GM23338 (cell line): Measurements from ENCODE around the gene TXNRD3. TPM values are rescaled to one million over a fixed set of nuclear protein-coding genes. Genes with fewer than 3 reads are reported as not detected.

Source experiments
- ATAC-seq: fragments of 200-7000 bp; cut with Tn5 transposase; 3 replicates; pipeline ENCODE4 v1.9.1; 2020
- DNase-seq: peaks from one replicate; pipeline ENCODE4 v3.0.0-alpha.2; 2015; ENCODE audit warnings: low spot score
- H2AFZ ChIP-seq: fragments of 200-600 bp; sonication (generic); 2 replicates; pipeline ENCODE4 v1.8.0; 2016; ENCODE audit warnings: antibody characterized with exemption, mild to moderate bottlenecking, moderate library complexity
- H3F3A ChIP-seq: fragments of 200-600 bp; sonication (generic); replicated peaks from 2 replicates; pipeline ENCODE4 v1.8.0; 2017; ENCODE audit warnings: antibody characterized with exemption, mixed run types, low read depth
- H3K27ac ChIP-seq: fragments of 200-600 bp; sonication (generic); 2 replicates; pipeline ENCODE4 v1.6.1; 2016; ENCODE audit warnings: low read depth
- H3K27me3 ChIP-seq: fragments of 200-600 bp; sonication (generic); 2 replicates; pipeline ENCODE4 v1.8.0; 2016; ENCODE audit warnings: mild to moderate bottlenecking, mixed run types, moderate library complexity; ENCODE audit not compliant: insufficient read depth
- H3K36me3 ChIP-seq: fragments of 200-600 bp; sonication (generic); 2 replicates; pipeline ENCODE4 v1.8.0; 2016; ENCODE audit warnings: mild to moderate bottlenecking; ENCODE audit not compliant: insufficient read depth
- H3K4me1 ChIP-seq: fragments of 200-600 bp; sonication (generic); 2 replicates; pipeline ENCODE4 v1.8.0; 2016; ENCODE audit warnings: mild to moderate bottlenecking, moderate library complexity; ENCODE audit not compliant: insufficient read depth
- H3K4me2 ChIP-seq: fragments of 200-600 bp; sonication (generic); 2 replicates; pipeline ENCODE4 v1.7.1; 2017; ENCODE audit warnings: mixed run types
- H3K4me3 ChIP-seq: fragments of 200-600 bp; sonication (generic); 2 replicates; pipeline ENCODE4 v1.6.1; 2016; ENCODE audit warnings: mixed run types
- H3K79me2 ChIP-seq: fragments of 200-600 bp; sonication (generic); replicated peaks from 2 replicates; pipeline ENCODE4 v1.8.0; 2017; ENCODE audit warnings: mild to moderate bottlenecking; ENCODE audit not compliant: insufficient read depth
- H3K9me2 ChIP-seq: fragments of 200-600 bp; sonication (generic); 2 replicates; pipeline ENCODE4 v1.8.0; 2017; ENCODE audit not compliant: insufficient read depth
- H4K20me1 ChIP-seq: fragments of 200-600 bp; sonication (generic); replicated peaks from 2 replicates; pipeline ENCODE4 v1.8.0; 2017; ENCODE audit warnings: mild to moderate bottlenecking; ENCODE audit not compliant: insufficient read depth
- H3K27ac Mint-ChIP-seq: 2 replicates; pipeline ENCODE4 v1.8.0; 2020; ENCODE audit warnings: inconsistent platforms, mild to moderate bottlenecking, moderate library complexity, mixed read lengths
- H3K27me3 Mint-ChIP-seq: 3 replicates; pipeline ENCODE4 v1.8.0; 2022; ENCODE audit warnings: low read depth, mild to moderate bottlenecking, moderate library complexity, mixed read lengths, inconsistent platforms; ENCODE audit not compliant: insufficient read depth, poor library complexity
- H3K36me3 Mint-ChIP-seq: 3 replicates; pipeline ENCODE4 v1.8.0; 2021; ENCODE audit warnings: low read depth, mild to moderate bottlenecking, inconsistent platforms, moderate library complexity, mixed read lengths
- H3K4me1 Mint-ChIP-seq: 3 replicates; pipeline ENCODE4 v1.8.0; 2020; ENCODE audit warnings: mild to moderate bottlenecking, inconsistent platforms, mixed read lengths
- H3K4me3 Mint-ChIP-seq: 3 replicates; pipeline ENCODE4 v1.8.0; 2021; ENCODE audit warnings: moderate library complexity, mild to moderate bottlenecking, inconsistent platforms, mixed read lengths
- H3K9me3 Mint-ChIP-seq: 3 replicates; pipeline ENCODE4 v1.8.0; 2020; ENCODE audit warnings: moderate library complexity, mild to moderate bottlenecking, inconsistent platforms, mixed read lengths
- CTCF ChIP-seq, 2 experiments: fragments of 200-600 bp in 1 of 2; sonication (generic) in 1 of 2; conservative IDR thresholded peaks; 2 replicates each; pipeline versions ENCODE4 v1.5.1 to v1.6.1; 2016 to 2017; ENCODE audit warnings: antibody characterized with exemption in 2 of 2, low read depth in 2 of 2, mild to moderate bottlenecking in 2 of 2, moderate library complexity in 1 of 2
- EZH2 ChIP-seq: fragments of 200-600 bp; sonication (generic); IDR thresholded peaks from one replicate; pipeline ENCODE4 v1.8.0; 2017; ENCODE audit warnings: antibody characterized with exemption, mild to moderate bottlenecking, low read depth; ENCODE audit not compliant: unreplicated experiment
- EZH2phosphoT487 ChIP-seq: fragments of 200-600 bp; sonication (generic); IDR thresholded peaks from one replicate; pipeline ENCODE4 v1.8.1; 2018; ENCODE audit warnings: antibody characterized with exemption; ENCODE audit not compliant: unreplicated experiment
- NANOG ChIP-seq: IDR thresholded peaks from 2 replicates; pipeline ENCODE4 v1.6.1; 2016; ENCODE audit warnings: antibody characterized with exemption, borderline replicate concordance
- REST ChIP-seq: IDR thresholded peaks from one replicate; pipeline ENCODE4 v1.6.1; 2018; ENCODE audit warnings: antibody characterized with exemption; ENCODE audit not compliant: unreplicated experiment
- STAT1 ChIP-seq: IDR thresholded peaks from one replicate; pipeline ENCODE4 v1.6.1; 2016; ENCODE audit warnings: antibody characterized with exemption; ENCODE audit not compliant: unreplicated experiment
- ZNF114 ChIP-seq: fragments of 250-450 bp; sonication (Bioruptor Pico); IDR thresholded peaks from 2 replicates; pipeline ENCODE4 v1.5.0; 2020; ENCODE audit warnings: mild to moderate bottlenecking, moderate library complexity
- ZNF331 ChIP-seq: fragments of 250-450 bp; sonication (Bioruptor Pico); IDR thresholded peaks from 2 replicates; pipeline ENCODE4 v1.5.0; 2020; ENCODE audit warnings: low read depth, mild to moderate bottlenecking, moderate library complexity
- ZNF462 ChIP-seq: fragments of 250-450 bp; sonication (Bioruptor Pico); IDR thresholded peaks from 2 replicates; pipeline ENCODE4 v1.5.0; 2020; ENCODE audit warnings: mild to moderate bottlenecking, moderate library complexity
- polyA plus RNA-seq: library from polyadenylated mRNA; unstranded; fragments of >200 nt; fragmentation: Nextera tagmentation; extraction: Ambion mirVana; gene quantifications from 2 replicates; pipeline ENCODE4 v1.2.1, GENCODE V29; 2016
- total RNA-seq: library from RNA; depleted of rRNA; stranded (reverse); fragments of >200 nt; shearing (Covaris generic); gene quantifications from 2 replicates; pipeline ENCODE4 v1.2.3, GENCODE V29; 2014

TXNRD3 gene
- total and polyA plus RNA-seq, 2 experiments from 2014 or later: 3.0 to 4.1 TPM

- TF ChIP-seq ZNF462 (CRISPR knock-in tag) (no peak), ZNF114 (no peak), EZH2 (no peak), STAT1 (no peak), EZH2phosphoT487 (no peak)
Observed at GRCh38 chr3:126671521-126671920, 16.6 kb upstream of the TXNRD3 start (continued).

- H3K27me3 ChIP-seq: no peaks in the 10 kb centered on the region
- DNase-seq (no peak), ATAC-seq (no peak)
- Mint-ChIP-seq H3K4me1 (peaks cover 6% of the 10 kb centered on the region; the same call in 2 of the 3 replicates), H3K27ac (no peak overlapping the region), H3K27me3 (peaks cover 3% of the 10 kb centered on the region), H3K9me3 (no peaks in the 10 kb centered on the region), H3K36me3 (no peaks in the 10 kb centered on the region), H3K4me3 (no peak overlapping the region)
- H3F3A ChIP-seq: no peaks in the 10 kb centered on the region
- H3K79me2 ChIP-seq: no peaks in the 10 kb centered on the region
- TF ChIP-seq CTCF (conservative IDR thresholded peaks at IDR 0.05; ENCODE audit: low read depth in 2 of 2) (no peak), REST (no peak), ZNF331 (CRISPR knock-in tag) (no peak), EZH2 (no peak), NANOG (no peak), EZH2phosphoT487 (no peak)
- no peak overlapping the region for H3K4me2 ChIP-seq
- no peaks in the 10 kb centered on the region for H3K4me1 ChIP-seq
- no peaks in the 10 kb centered on the region for H3K36me3 ChIP-seq
- H4K20me1 ChIP-seq: no peaks in the 10 kb centered on the region
- no peaks in the 10 kb centered on the region for H3K9me2 ChIP-seq
- H3K27ac ChIP-seq: no peak overlapping the region
- 0 out of 2 replicates have a peak overlapping the region, but pooled peaks have one; percentile 47 for H2AFZ ChIP-seq
- H3K4me3 ChIP-seq: no peak overlapping the region
Observed at GRCh38 chr3:126668450-126669401, 13.8 kb upstream of the TXNRD3 start.
